OCI-LY3 (cell line): ENCODE measurements around the gene NARS2.

Experiments
- CTCF ChIP-seq: fragments of 200-600, 300-600 bp; sonication (generic); IDR thresholded peaks from 2 replicates; pipeline ENCODE4 v1.5.1; 2014; ENCODE audit warnings: antibody characterized with exemption, low read length, low read depth
- EZH2phosphoT487 ChIP-seq: fragments of 200-600 bp; shearing (Covaris generic); IDR thresholded peaks from 2 replicates; pipeline ENCODE4 v1.6.1; 2018; ENCODE audit warnings: antibody characterized with exemption, mixed run types, low read depth

GRCh38 chr11:78459738-78460137 is 114.9 kb downstream of the NARS2 start:
- TF ChIP-seq EZH2phosphoT487 = no peak
- TF ChIP-seq CTCF = no peak
